ENCODE results near the gene FADD.

- TF ChIP-seq TAF1 (IDR thresholded peaks at IDR 0.05; ENCODE audit: low read depth) (no peak), YY1 (IDR thresholded peaks at IDR 0.05; ENCODE audit: low read depth) (no peak), CEBPB (IDR thresholded peaks at IDR 0.05) (no peak), EP300 (IDR thresholded peaks at IDR 0.05; ENCODE audit: borderline replicate concordance) (no peak)
Measured at GRCh38 chr11:70174547-70175235, 28.4 kb upstream of the FADD start.

Data from Ishikawa (cell line).